Mucosa of descending colon (tissue), 3 donors: ENCODE measurements around the gene DENND6B. TPM values are rescaled to one million over a fixed set of nuclear protein-coding genes. Genes with fewer than 3 reads are reported as not detected.

Experiments
- ATAC-seq: fragments of 200-7000 bp; cut with Tn5 transposase; one replicate; pipeline ENCODE4 v1.9.1; 2020; ENCODE audit warnings: mild to moderate bottlenecking, moderate library complexity
- DNase-seq, 3 donors: peaks; one replicate each; pipeline ENCODE4 v3.0.0-alpha.2; 2020
- H3K36me3 ChIP-seq: fragments of 200-600 bp; one replicate; pipeline ENCODE4 v1.8.0; 2021; ENCODE audit warnings: low read depth, mild to moderate bottlenecking
- H3K4me1 ChIP-seq: fragments of 200-600 bp; one replicate; pipeline ENCODE4 v1.8.0; 2021; ENCODE audit warnings: low read depth, mild to moderate bottlenecking
- H3K4me3 ChIP-seq: fragments of 200-600 bp; one replicate; pipeline ENCODE4 v1.8.0; 2021; ENCODE audit warnings: mild to moderate bottlenecking
- H3K9me3 ChIP-seq: fragments of 200-600 bp; one replicate; pipeline ENCODE4 v1.8.0; 2021; ENCODE audit warnings: mild to moderate bottlenecking
- CTCF ChIP-seq: fragments of 200-600 bp; IDR thresholded peaks from one replicate; pipeline ENCODE4 v1.8.0; 2022; ENCODE audit warnings: antibody characterized with exemption, mild to moderate bottlenecking
- intact Hi-C, 2 donors: fragments of 100-400 bp; cut with DNase I in 1 of 2; cut with micrococcal nuclease in 1 of 2; formaldehyde crosslinking; loops; one replicate each; pipeline versions ENCODE4 v1.11.0 to v1.11.1; 2022; cut with DNase I, micrococcal nuclease
- total RNA-seq, 3 donors: library from RNA; stranded (reverse); fragmentation: NEBNext Ultra II Directional in 2 of 3; extraction: Animal tissue kit (Norgen Biotek cat#: 25700) in 2 of 3; gene quantifications; one replicate each; pipeline versions ENCODE4 v1.2.1 to v1.2.4, GENCODE V29; 2021 to 2023
- donor health status: DM: no; HTN: no; CAD: no; lungs with moderate emphysema.
- donor health status: DM: no; HTN: no; CAD: no.
- donor health status: DM: no; HTN: yes; CAD: no.

Gene DENND6B
- total RNA-seq, 3 donors from 2014 or later: 2.8 to 6.3 (median 5.2) TPM

GRCh38 chr22:50317178-50317577, 9.6 kb downstream of the DENND6B start:
- Histone ChIP-seq H3K9me3 (no peaks in the 10 kb centered on the region), H3K4me3 (no peak overlapping the region), H3K4me1 (peaks cover 12% of the 10 kb centered on the region), H3K36me3 (no peaks in the 10 kb centered on the region)
- intact Hi-C loops: no loop called here
- DNase-seq (peak in 1 of 3 donors; percentile 46), ATAC-seq (no peak)
- no peak for TF ChIP-seq CTCF

GRCh38 chr22:50316114-50317065, 10.4 kb downstream of the DENND6B start:
- no peak for TF ChIP-seq CTCF
- intact Hi-C loops: no loop called here

GRCh38 chr22:50315289-50316113, 11.3 kb downstream of the DENND6B start:
- DNase-seq (peak in 1 of 3 donors; percentile 41), ATAC-seq (no peak)
- Histone ChIP-seq H3K36me3 (no peaks in the 10 kb centered on the region), H3K4me3 (no peak overlapping the region), H3K4me1 (peaks cover 12% of the 10 kb centered on the region), H3K9me3 (no peaks in the 10 kb centered on the region)
- intact Hi-C loops: no loop called here
- TF ChIP-seq CTCF: no peak

More at GRCh38 chr22:50316114-50317065, 10.4 kb downstream of the DENND6B start:
- Histone ChIP-seq H3K4me1 (peaks cover 12% of the 10 kb centered on the region), H3K36me3 (no peaks in the 10 kb centered on the region), H3K4me3 (no peak overlapping the region), H3K9me3 (no peaks in the 10 kb centered on the region)
- ATAC-seq (no peak), DNase-seq (peak in 1 of 3 donors; percentile 51)

DNA sequence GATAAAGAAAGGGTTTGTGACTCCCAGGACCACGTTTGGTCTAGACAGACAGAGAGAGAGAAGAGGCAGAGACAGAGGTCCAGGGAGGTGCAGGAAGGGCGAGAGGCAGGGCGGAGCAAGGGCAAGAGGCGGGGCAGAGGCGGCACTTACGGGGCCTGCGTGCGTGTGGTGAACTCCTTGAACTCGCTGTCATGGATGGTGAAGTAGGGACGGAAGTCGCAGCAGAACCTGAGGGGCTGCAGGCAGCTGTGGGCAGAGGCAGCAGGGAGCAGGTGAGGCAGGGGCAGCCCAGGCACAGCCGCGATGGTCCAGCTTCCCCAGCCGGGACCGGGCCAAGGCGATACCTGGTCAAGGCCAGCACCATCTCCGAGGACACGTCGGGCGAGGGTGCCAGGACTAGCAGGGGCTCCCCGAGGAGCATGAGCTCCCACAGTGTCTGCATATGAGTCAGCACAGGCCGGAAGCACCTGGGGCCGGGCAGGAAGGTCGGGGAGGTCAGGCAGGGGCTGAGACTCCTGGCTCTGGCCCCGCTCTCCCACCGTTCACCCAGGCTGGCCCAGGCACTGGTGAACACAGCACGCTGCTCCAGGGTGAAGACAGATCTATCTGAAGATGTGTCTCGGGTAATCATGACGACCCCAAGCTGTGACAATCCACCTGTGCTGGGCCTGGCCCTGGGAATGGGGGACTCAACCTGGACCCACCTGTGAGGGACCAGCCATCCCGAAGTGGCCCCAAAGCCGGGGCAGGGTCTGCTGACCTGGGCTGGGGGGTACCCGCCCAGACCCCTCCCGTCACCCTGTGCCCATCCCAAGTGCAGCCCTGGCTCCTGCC, 12.1 kb downstream of the DENND6B start:
- H3K36me3 ChIP-seq: no peaks in the 10 kb centered on the region
- H3K4me3 ChIP-seq: no peak overlapping the region
- no peaks in the 10 kb centered on the region for H3K9me3 ChIP-seq
- H3K4me1 ChIP-seq: peaks cover 12% of the 10 kb centered on the region
- DNase-seq (peak; percentile 89 to 92 (median 90)), ATAC-seq (peak; percentile 95)
- intact Hi-C loops: no loop called here
- TF ChIP-seq CTCF: no peak

GRCh38 chr22:50314081-50314454, 12.7 kb downstream of the DENND6B start:
- ATAC-seq (no peak), DNase-seq (peak in 1 of 3 donors; percentile 56)
- H3K9me3 ChIP-seq: no peaks in the 10 kb centered on the region
- H3K36me3 ChIP-seq: no peaks in the 10 kb centered on the region
- no peak for TF ChIP-seq CTCF
- H3K4me3 ChIP-seq: no peak overlapping the region
- intact Hi-C loops: no loop called here
- H3K4me1 ChIP-seq: peaks cover 12% of the 10 kb centered on the region
